Nephron (organoid): Measurements from ENCODE around the gene HCRTR1.

Source experiments
- H3K27ac Mint-ChIP-seq, 3 experiments: 2 replicates each; pipeline ENCODE4 v1.8.0; 2020; ENCODE audit warnings: mixed read lengths in 3 of 3, mild to moderate bottlenecking in 2 of 3, moderate library complexity in 1 of 3
- H3K27me3 Mint-ChIP-seq: 2 replicates; pipeline ENCODE4 v1.8.0; 2021; ENCODE audit warnings: low read depth, mild to moderate bottlenecking, moderate library complexity, mixed read lengths
- H3K36me3 Mint-ChIP-seq: 2 replicates; pipeline ENCODE4 v1.8.0; 2020; ENCODE audit warnings: low read depth, mixed read lengths
- H3K4me1 Mint-ChIP-seq: 2 replicates; pipeline ENCODE4 v1.8.0; 2020; ENCODE audit warnings: mixed read lengths
- H3K4me3 Mint-ChIP-seq, 3 experiments: 2 replicates each; pipeline ENCODE4 v1.8.0; 2020; ENCODE audit warnings: mild to moderate bottlenecking in 3 of 3, mixed read lengths in 3 of 3, moderate library complexity in 2 of 3
- H3K9me3 Mint-ChIP-seq: 2 replicates; pipeline ENCODE4 v1.8.0; 2020; ENCODE audit warnings: mixed read lengths
- CTCF ChIP-seq, 3 experiments: fragments of 200-600 bp; sonication (generic); IDR thresholded peaks; one replicate each; pipeline ENCODE4 v1.5.0; 2021; ENCODE audit warnings: antibody characterized with exemption in 3 of 3; ENCODE audit not compliant: unreplicated experiment in 3 of 3

Gene HCRTR1

DNA sequence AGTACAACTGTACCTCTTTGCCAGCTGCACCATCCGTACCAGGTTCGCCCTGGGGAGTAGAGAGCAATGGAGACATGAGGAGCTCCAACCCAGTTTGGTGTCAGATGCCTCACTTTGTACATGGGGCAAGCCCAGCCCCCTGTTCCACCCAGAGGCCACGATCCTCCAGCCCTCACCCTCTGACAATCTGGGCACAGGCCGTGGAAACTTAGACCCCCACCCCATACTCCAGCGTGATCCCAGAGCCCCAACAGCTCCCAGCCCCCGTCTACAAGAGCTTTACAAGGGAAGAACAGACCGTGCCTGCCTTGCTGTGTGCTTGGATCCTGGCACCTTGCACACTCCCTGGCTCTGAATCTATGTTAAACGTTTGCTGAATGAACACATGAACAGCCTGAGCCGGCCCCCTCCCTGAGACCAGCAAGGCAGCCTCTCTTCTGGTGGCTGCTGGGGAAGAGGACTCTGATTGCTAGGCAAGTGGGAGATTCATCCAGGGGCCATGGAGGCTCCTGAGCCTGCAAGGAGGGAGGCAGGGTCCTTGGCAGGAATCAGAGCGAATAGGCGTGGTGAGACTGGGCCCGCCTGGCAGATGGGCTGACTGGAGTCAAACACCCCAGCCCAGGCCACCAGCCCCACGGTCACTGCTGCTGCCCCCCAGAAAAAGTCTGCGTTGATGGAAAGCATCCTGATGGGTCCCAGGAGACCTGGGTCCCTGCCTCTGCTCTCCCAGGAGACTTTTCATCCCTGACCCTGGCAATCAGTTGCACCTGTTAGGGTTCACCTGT lies 39.7 kb downstream of the HCRTR1 start:
- no peak overlapping the region for H3K4me3 Mint-ChIP-seq
- H3K27me3 Mint-ChIP-seq, result peaks cover 8% of the 10 kb centered on the region
- no peak for TF ChIP-seq CTCF (IDR thresholded peaks at IDR 0.05; ENCODE audit: unreplicated experiment in 3 of 3)
- peaks cover 7% of the 10 kb centered on the region for H3K36me3 Mint-ChIP-seq
- H3K9me3 Mint-ChIP-seq, result no peaks in the 10 kb centered on the region
- H3K4me1 Mint-ChIP-seq, result peaks cover 4% of the 10 kb centered on the region
- peak overlapping the region in 1 of 3 experiments; percentile 64 for H3K27ac Mint-ChIP-seq

DNA sequence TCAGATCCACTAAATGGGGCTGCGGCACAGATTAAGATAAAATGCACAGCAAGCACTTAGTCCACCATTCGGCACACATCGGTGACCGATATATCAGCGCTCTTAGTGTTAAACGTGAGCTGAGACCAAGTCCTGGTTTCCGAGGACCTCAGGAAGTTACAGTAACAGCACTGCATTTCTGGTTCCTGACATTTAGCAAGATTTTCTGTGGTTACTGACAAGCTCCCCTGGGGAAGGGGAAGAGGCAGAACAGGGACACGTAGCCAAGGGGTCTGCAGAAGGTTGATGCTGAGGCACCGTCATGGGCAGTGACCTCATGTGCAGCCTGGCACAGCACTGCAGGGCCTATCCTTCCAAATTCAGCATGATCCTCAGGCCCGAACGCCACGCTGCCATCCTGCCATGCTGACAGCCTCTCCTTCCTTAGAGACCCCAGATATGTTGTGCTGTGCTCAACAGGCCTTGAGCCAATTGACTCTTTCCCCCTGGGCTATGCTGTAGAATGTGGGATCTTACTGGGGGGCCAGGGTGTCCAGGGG lies 40.6 kb downstream of the HCRTR1 start:
- H3K36me3 Mint-ChIP-seq, result peaks cover 7% of the 10 kb centered on the region
- TF ChIP-seq CTCF (IDR thresholded peaks at IDR 0.05; ENCODE audit: unreplicated experiment in 3 of 3), result no peak
- no peak overlapping the region for H3K4me3 Mint-ChIP-seq
- H3K27me3 Mint-ChIP-seq, result peaks cover 8% of the 10 kb centered on the region
- H3K27ac Mint-ChIP-seq, result peak overlapping the region in 1 of 3 experiments; percentile 64
- no peaks in the 10 kb centered on the region for H3K9me3 Mint-ChIP-seq
- peaks cover 4% of the 10 kb centered on the region for H3K4me1 Mint-ChIP-seq

GRCh38 chr1:31658721-31659120 lies 41.2 kb downstream of the HCRTR1 start:
- Mint-ChIP-seq H3K36me3 (peaks cover 3% of the 10 kb centered on the region), H3K27ac (no peak overlapping the region), H3K27me3 (peaks cover 8% of the 10 kb centered on the region), H3K4me3 (no peak overlapping the region), H3K9me3 (no peaks in the 10 kb centered on the region), H3K4me1 (peaks cover 4% of the 10 kb centered on the region)
- no peak for TF ChIP-seq CTCF (IDR thresholded peaks at IDR 0.05; ENCODE audit: unreplicated experiment in 3 of 3)

DNA sequence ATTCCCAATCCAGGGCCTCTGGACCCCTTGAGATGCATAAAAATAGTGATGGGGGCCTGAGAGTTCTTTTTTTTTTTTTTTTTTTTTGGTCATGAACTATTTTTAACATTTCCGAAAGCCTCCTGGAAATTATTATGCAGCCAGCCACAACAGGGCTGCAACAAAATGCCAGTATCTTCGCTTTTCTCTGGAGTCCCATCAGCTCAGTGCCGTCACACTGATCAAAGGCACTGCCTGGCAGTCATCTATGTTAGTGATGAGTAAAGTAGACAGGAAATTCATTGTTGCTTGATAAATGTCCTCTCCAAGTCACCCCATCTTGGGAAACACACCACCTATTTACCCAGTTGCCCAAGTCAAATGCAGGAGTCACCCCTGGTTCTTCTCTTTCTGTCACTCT lies 42.4 kb downstream of the HCRTR1 start:
- peaks cover 4% of the 10 kb centered on the region for H3K4me1 Mint-ChIP-seq
- H3K27ac Mint-ChIP-seq, result peak overlapping the region in 2 of 3 experiments; percentile 66 to 84
- peaks cover 8% of the 10 kb centered on the region for H3K27me3 Mint-ChIP-seq
- no peaks in the 10 kb centered on the region for H3K9me3 Mint-ChIP-seq
- no peaks in the 10 kb centered on the region for H3K36me3 Mint-ChIP-seq
- no peak for TF ChIP-seq CTCF (IDR thresholded peaks at IDR 0.05; ENCODE audit: unreplicated experiment in 3 of 3)
- H3K4me3 Mint-ChIP-seq, result no peak overlapping the region

DNA sequence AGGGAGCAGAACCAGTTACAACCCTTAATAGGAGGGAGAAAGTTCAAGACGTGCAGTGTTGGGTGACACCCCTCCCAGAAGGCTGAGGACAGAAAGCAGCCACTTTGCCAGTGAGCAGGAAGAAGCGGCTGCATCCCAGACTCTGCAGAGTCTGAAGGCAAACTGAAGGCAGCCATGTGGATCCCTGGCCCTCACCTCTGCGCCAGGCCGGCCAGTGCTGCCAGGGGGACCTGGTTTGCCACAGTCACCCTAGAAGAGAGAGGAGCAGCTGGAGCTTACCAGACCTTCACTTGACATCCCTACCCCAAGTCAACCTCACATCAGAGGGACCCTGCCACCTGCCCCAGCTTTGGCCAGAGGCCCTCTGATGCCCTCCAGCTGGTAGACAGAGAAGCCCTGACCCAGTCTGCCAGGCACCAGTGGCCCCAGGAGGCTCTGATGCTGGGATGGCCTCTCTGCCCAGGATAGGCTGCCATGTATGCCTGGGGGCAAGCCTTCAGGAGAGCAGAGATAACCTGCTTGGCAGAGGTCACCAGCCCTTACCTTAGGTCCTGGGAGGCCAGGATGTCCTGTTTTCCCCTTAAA lies 43.5 kb downstream of the HCRTR1 start:
- H3K36me3 Mint-ChIP-seq, result no peaks in the 10 kb centered on the region
- H3K4me1 Mint-ChIP-seq, result peaks cover 6% of the 10 kb centered on the region
- TF ChIP-seq CTCF (IDR thresholded peaks at IDR 0.05; ENCODE audit: unreplicated experiment in 3 of 3), result no peak
- no peaks in the 10 kb centered on the region for H3K9me3 Mint-ChIP-seq
- H3K27ac Mint-ChIP-seq, result peak overlapping the region in 1 of 3 experiments; percentile 84
- peaks cover 8% of the 10 kb centered on the region for H3K27me3 Mint-ChIP-seq
- H3K4me3 Mint-ChIP-seq, result no peak overlapping the region
